ENCODE results near the gene CRAMP1.

CRAMP1 gene

GRCh38 chr16:1657841-1658240, 45.7 kb downstream of the CRAMP1 start:
- DNase-seq (ENCODE audit: low read depth) = no peak

- DNase-seq (ENCODE audit: low read depth) = no peak
These were observed 46.9 kb downstream of the CRAMP1 start for GRCh38 chr16:1659031-1659430.

GRCh38 chr16:1661826-1662225, 49.7 kb downstream of the CRAMP1 start:
- no peak for DNase-seq (ENCODE audit: low read depth)

GRCh38 chr16:1662543-1662942, 50.4 kb downstream of the CRAMP1 start:
- no peak for DNase-seq (ENCODE audit: low read depth)

GRCh38 chr16:1665829-1666228, 53.7 kb downstream of the CRAMP1 start:
- DNase-seq (ENCODE audit: low read depth) = no peak

GRCh38 chr16:1666316-1666715, 54.2 kb downstream of the CRAMP1 start:
- no peak for DNase-seq (ENCODE audit: low read depth)

GRCh38 chr16:1667271-1667670, 55.1 kb downstream of the CRAMP1 start:
- DNase-seq (ENCODE audit: low read depth) = no peak

- no peak for DNase-seq (ENCODE audit: low read depth)
These were observed 55.8 kb downstream of the CRAMP1 start for GRCh38 chr16:1667916-1668315.

- DNase-seq (ENCODE audit: low read depth) = no peak
These were observed 56.6 kb downstream of the CRAMP1 start for GRCh38 chr16:1668612-1669319.

GRCh38 chr16:1669698-1670097, 57.5 kb downstream of the CRAMP1 start:
- DNase-seq (ENCODE audit: low read depth) = no peak

GRCh38 chr16:1670371-1670770, 58.2 kb downstream of the CRAMP1 start:
- no peak for DNase-seq (ENCODE audit: low read depth)

GRCh38 chr16:1670866-1671265, 58.7 kb downstream of the CRAMP1 start:
- no peak for DNase-seq (ENCODE audit: low read depth)

- DNase-seq (ENCODE audit: low read depth) = no peak
These were observed 61.4 kb downstream of the CRAMP1 start for GRCh38 chr16:1673424-1674151.

GRCh38 chr16:1674306-1674705, 62.1 kb downstream of the CRAMP1 start:
- no peak for DNase-seq (ENCODE audit: low read depth)

- DNase-seq (ENCODE audit: low read depth) = no peak
These were observed 62.8 kb downstream of the CRAMP1 start for GRCh38 chr16:1674751-1675664.

GRCh38 chr16:1676661-1677060, 64.5 kb downstream of the CRAMP1 start:
- DNase-seq (ENCODE audit: low read depth) = no peak

GRCh38 chr16:1677339-1677738, 65.2 kb downstream of the CRAMP1 start:
- no peak for DNase-seq (ENCODE audit: low read depth)

- peak; percentile 97 for DNase-seq (ENCODE audit: low read depth)
These were observed 65.9 kb downstream of the CRAMP1 start, which contains the start of gene JPT2 for GRCh38 chr16:1677942-1678499. Gene JPT2, plus strand, starts transcription at chr16:1678279. Its CDS starts 34 bp downstream, at chr16:1678313.

- DNase-seq (ENCODE audit: low read depth) = peak; percentile 29
These were observed 66.4 kb downstream of the CRAMP1 start for GRCh38 chr16:1678500-1679098.

GRCh38 chr16:1680361-1680760, 68.2 kb downstream of the CRAMP1 start:
- DNase-seq (ENCODE audit: low read depth) = no peak

GRCh38 chr16:1681032-1681431, 68.9 kb downstream of the CRAMP1 start:
- no peak for DNase-seq (ENCODE audit: low read depth)

Data from activated T-cell treated with anti-CD3 and anti-CD28 coated beads for 48 hours (primary cell).